ENCODE data around the gene MPHOSPH9. TPM values are rescaled to one million over a fixed set of nuclear protein-coding genes. Genes with fewer than 3 reads are reported as not detected.

MPHOSPH9 gene
- total and polyA plus RNA-seq, 2 of the 4 experiments (the other 2 are of a cell fraction): 7.6 to 17.0 TPM

- BruUV-seq (replicated peaks): no TSS peak
- POLR2A ChIA-PET (ENCODE audit: unreplicated experiment): no interaction called here
- H2AK9ac ChIP-seq (replicated peaks; ENCODE audit: low read depth, low read length, poor library complexity): no peak overlapping the region
Observed at GRCh38 chr12:123265851-123266678, 33.1 kb upstream of the MPHOSPH9 start.

More at GRCh38 chr12:123265851-123266678, 33.1 kb upstream of the MPHOSPH9 start:
- peaks cover 13% of the 10 kb centered on the region for H3K4me1 ChIP-seq (ENCODE audit: control insufficient read depth, insufficient read depth, low read length)
- H4K20me1 ChIP-seq (ENCODE audit: insufficient read depth, low read length): peaks cover 69% of the 10 kb centered on the region
- no peak overlapping the region for H3K4me3 ChIP-seq (ENCODE audit: insufficient read depth, low read depth, low read length)
- no peak overlapping the region for H2BK5ac ChIP-seq (ENCODE audit: low read depth, low read length, poor library complexity, severe bottlenecking)
- H3K36me3 ChIP-seq (ENCODE audit: control insufficient read depth, insufficient read depth, low read length): peaks cover 49% of the 10 kb centered on the region
- H2AFZ ChIP-seq (replicated peaks; ENCODE audit: low read length, poor library complexity): no peak overlapping the region
- no peaks in the 10 kb centered on the region for H3K27me3 ChIP-seq (ENCODE audit: control insufficient read depth, insufficient read depth, low read length)
- in situ Hi-C loops (cut with MboI; ENCODE audit: low sequenced_read_pairs): no loop called here
- no peak overlapping the region for H4K91ac ChIP-seq (ENCODE audit: insufficient read depth, low read depth, low read length)
- DNase-seq (no peak), ATAC-seq (ENCODE audit: low read depth) (no peak)
- H3K27ac ChIP-seq (ENCODE audit: insufficient read depth, low read length): no peak overlapping the region
- H3K18ac ChIP-seq (ENCODE audit: low read depth, low read length): no peak overlapping the region
- H3K23ac ChIP-seq (ENCODE audit: low read depth, low read length): no peak overlapping the region
- dilution Hi-C loops (cut with HindIII; ENCODE audit: low sequenced_read_pairs, unreplicated experiment): no loop called here
- H3K56ac ChIP-seq (ENCODE audit: extremely low read depth, insufficient read depth, low read length): no peak overlapping the region
- H3K4ac ChIP-seq (ENCODE audit: low read depth, low read length): no peak overlapping the region
- no peak overlapping the region for H3K9ac ChIP-seq (ENCODE audit: low read depth, low read length)
- CTCF ChIA-PET: interaction anchor here (0.6 kb wide), 1 partner anchor 29 kb away, joined by 3 read pairs; no protein-coding TSS in a partner anchor
- WGBS, 2 experiments (ENCODE audit: extremely low coverage in 2 of 2, insufficient read length in 1 of 2): 92% methylated on average over 14 of the region's 35 CpGs; no CpG with 5 or more reads in 1 of the 2 experiments
- no peak overlapping the region for H2AK5ac ChIP-seq (ENCODE audit: low read depth, low read length)
- H3K14ac ChIP-seq (replicated peaks; ENCODE audit: low read depth, low read length): no peak overlapping the region
- H2BK15ac ChIP-seq (ENCODE audit: low read depth, low read length): no peak overlapping the region
- no peaks in the 10 kb centered on the region for H3K9me3 ChIP-seq (ENCODE audit: control insufficient read depth, insufficient read depth, low read length)
- peaks cover 18% of the 10 kb centered on the region for H3K9me1 ChIP-seq (ENCODE audit: insufficient read depth, low read length)
- no peak overlapping the region for H2BK20ac ChIP-seq (ENCODE audit: low read depth, low read length)
- H3K4me2 ChIP-seq (ENCODE audit: low read depth, low read length): no peak overlapping the region
- H2BK120ac ChIP-seq (ENCODE audit: low read depth, low read length): no peak overlapping the region
- H3K79me1 ChIP-seq (ENCODE audit: low read depth in 1 of 2, low read length in 2 of 2): peaks cover 18 to 58% of the 10 kb centered on the region in 2 experiments; a peak in 2 of 4 replicates
- H4K8ac ChIP-seq (ENCODE audit: low read depth in 2 of 2, low read length in 2 of 2): no peak overlapping the region
- TF ChIP-seq POLR2A (IDR thresholded peaks at IDR 0.05; ENCODE audit: low read depth, low read length) (no peak), CEBPB (IDR thresholded peaks at IDR 0.05; ENCODE audit: low read depth, low read length) (no peak), MAFK (IDR thresholded peaks at IDR 0.05; ENCODE audit: low read depth, low read length) (no peak), NFE2L2 (IDR thresholded peaks at IDR 0.05; ENCODE audit: low read depth, low read length) (no peak)
- TF ChIP-seq, protein P1, sequence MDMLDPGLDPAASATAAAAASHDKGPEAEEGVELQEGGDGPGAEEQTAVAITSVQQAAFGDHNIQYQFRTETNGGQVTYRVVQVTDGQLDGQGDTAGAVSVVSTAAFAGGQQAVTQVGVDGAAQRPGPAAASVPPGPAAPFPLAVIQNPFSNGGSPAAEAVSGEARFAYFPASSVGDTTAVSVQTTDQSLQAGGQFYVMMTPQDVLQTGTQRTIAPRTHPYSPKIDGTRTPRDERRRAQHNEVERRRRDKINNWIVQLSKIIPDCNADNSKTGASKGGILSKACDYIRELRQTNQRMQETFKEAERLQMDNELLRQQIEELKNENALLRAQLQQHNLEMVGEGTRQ (IDR thresholded peaks at IDR 0.05; ENCODE audit: low read depth, low read length): no peak
- H4K5ac ChIP-seq (ENCODE audit: low read depth, low read length): no peak overlapping the region
- intact Hi-C loops (cut with micrococcal nuclease): no loop called here

Data from IMR-90 (cell line).